Upper lobe of left lung (tissue), 4 donors: Measurements from ENCODE around the gene ZBTB47.

Source experiments
- EP300 ChIP-seq, 4 donors: sonication (generic); formaldehyde crosslinking; IDR thresholded peaks; one replicate each; pipeline ENCODE4 v1.5.1; 2017; ENCODE audit warnings: antibody characterized with exemption in 4 of 4, control low read depth in 2 of 4
- TF ChIP-seq, protein P1 (sequence below), 6 experiments: fragments of 450-650 bp in 4 of 6; fragments of 200-600 bp in 2 of 6; sonication (generic) in 2 of 6; IDR thresholded peaks; one replicate each; pipeline ENCODE4 v1.5.1; 2016 to 2019; ENCODE audit warnings: antibody characterized with exemption in 6 of 6

DNA sequence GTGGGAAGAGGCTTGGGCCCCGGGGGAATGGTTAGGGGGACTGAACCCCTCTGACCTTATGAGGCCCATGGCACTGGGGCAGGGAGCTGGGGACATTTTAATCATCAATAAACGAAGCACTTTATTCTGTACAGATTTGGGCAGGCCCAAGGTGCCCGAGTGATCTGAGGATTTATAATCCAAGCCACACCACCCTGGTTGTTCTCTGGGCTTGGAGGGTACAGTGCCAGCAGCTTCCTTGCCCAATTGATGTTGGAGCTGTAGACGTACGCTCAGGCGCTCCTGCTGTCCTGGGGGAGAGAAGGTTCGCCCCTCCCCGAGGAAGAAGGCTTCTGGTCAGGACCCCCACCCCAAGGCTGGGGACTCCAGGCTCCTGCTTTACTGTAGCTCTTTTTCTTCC is 12.5 kb downstream of the ZBTB47 start:
- TF ChIP-seq, protein P1, sequence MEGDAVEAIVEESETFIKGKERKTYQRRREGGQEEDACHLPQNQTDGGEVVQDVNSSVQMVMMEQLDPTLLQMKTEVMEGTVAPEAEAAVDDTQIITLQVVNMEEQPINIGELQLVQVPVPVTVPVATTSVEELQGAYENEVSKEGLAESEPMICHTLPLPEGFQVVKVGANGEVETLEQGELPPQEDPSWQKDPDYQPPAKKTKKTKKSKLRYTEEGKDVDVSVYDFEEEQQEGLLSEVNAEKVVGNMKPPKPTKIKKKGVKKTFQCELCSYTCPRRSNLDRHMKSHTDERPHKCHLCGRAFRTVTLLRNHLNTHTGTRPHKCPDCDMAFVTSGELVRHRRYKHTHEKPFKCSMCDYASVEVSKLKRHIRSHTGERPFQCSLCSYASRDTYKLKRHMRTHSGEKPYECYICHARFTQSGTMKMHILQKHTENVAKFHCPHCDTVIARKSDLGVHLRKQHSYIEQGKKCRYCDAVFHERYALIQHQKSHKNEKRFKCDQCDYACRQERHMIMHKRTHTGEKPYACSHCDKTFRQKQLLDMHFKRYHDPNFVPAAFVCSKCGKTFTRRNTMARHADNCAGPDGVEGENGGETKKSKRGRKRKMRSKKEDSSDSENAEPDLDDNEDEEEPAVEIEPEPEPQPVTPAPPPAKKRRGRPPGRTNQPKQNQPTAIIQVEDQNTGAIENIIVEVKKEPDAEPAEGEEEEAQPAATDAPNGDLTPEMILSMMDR (IDR thresholded peaks at IDR 0.05): no peak
- no peak for TF ChIP-seq EP300 (IDR thresholded peaks at IDR 0.05)
